T-helper 1 cell treated with Interleukin-12 subunit alpha and Interleukin-12 subunit beta and Interleukin-4 antibody, amounts not matched to agents 30 ng/mL and 1 ng/mL, for 36 hours (primary cell): Measurements from ENCODE around the gene KIF2A. TPM values are rescaled to one million over a fixed set of nuclear protein-coding genes. Genes with fewer than 3 reads are reported as not detected.
"Not testable (repeated sequence)": the region's sequence is repeated elsewhere in the genome, so short reads cannot be mapped to it uniquely, and the experiment has no call there.

Source experiments
- intact Hi-C: fragments of 100-400 bp; cut with micrococcal nuclease; formaldehyde crosslinking; loops from one replicate; pipeline ENCODE4 v1.15.1; 2024
- total RNA-seq: library from RNA; stranded (reverse); gene quantifications from 2 replicates; pipeline ENCODE4 v1.2.3, GENCODE V29; 2022

The KIF2A gene
- total RNA-seq, 1 donor from 2014 or later: 176 TPM

- intact Hi-C loops: loop anchor here (5.0 kb wide), 1 partner anchor 958 kb away; the partner anchor contains the start of gene ZSWIM6
Measured at GRCh38 chr5:62289813-62290212, 16.2 kb upstream of the KIF2A start.

- intact Hi-C loops: not testable (repeated sequence)
Measured at GRCh38 chr5:62291829-62292228, 14.2 kb upstream of the KIF2A start.

DNA sequence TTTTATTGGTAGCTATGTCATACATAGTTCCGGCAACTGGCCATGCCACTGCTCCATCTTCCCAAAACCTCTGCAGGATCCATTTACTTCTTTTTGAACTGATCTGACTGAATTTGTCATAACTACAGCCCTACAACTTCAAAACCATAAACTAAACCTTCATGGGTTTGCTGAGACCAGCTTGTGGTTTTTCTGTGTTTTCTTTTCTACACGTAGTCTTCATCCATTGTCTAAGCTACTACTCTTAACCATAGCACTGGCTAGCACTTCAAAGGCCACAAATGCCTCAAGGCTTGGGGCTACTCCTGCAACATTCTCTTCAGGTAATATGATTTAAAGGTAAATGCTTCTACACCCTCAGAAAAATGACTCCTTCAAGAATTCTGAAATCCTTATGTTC lies 9.0 kb upstream of the KIF2A start:
- intact Hi-C loops: loop anchor here (1.0 to 5.0 kb wide), 4 partner anchors 8 to 1595 kb away; partner anchors contain the start of gene DEPDC1B

- intact Hi-C loops: loop anchor here (5.0 kb wide), 1 partner anchor 1596 kb away; the partner anchor contains the start of gene DEPDC1B
Measured at GRCh38 chr5:62298118-62298517, 7.9 kb upstream of the KIF2A start.

GRCh38 chr5:62299101-62299500 lies 6.9 kb upstream of the KIF2A start:
- intact Hi-C loops: loop anchor here (5.0 kb wide), 1 partner anchor 1597 kb away; the partner anchor contains the start of gene DEPDC1B

DNA sequence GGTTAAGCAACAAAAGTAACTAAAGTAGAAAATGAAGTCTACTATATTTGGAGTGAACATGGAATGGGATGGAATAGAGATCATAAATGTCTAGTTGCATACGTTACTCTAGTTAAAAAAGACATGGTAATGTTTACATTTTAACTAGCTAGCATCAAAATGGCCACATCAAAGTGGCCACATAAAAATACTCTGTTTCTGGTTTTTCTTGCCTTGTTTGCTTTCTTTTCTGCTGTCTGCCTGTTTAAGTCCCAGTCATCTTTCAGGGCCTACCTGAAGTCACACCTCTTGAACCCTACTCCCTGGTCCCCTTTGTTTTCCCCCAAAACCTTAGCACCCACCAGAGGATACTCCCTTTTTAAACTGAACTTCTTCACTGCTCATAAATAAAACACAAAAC lies 6.4 kb upstream of the KIF2A start:
- intact Hi-C loops: loop anchor here (5.0 kb wide), 1 partner anchor 1597 kb away; the partner anchor contains the start of gene DEPDC1B

GRCh38 chr5:62305358-62305714 lies 670 bp upstream of the KIF2A start:
- intact Hi-C loops: loop anchor here (1.0 to 5.0 kb wide), 7 partner anchors 8 to 1358 kb away; partner anchors contain the start of genes ERCC8, IPO11, LRRC70 and NDUFAF2

- intact Hi-C loops: loop anchor here (1.0 to 5.0 kb wide), 5 partner anchors 34 to 1359 kb away; partner anchors contain the start of genes DIMT1, ERCC8, LRRC70 and NDUFAF2
Measured at GRCh38 chr5:62306323-62306895, 403 bp downstream of the KIF2A start.

GRCh38 chr5:62306896-62307689 lies 1.1 kb downstream of the KIF2A start:
- intact Hi-C loops: loop anchor here (1.0 to 5.0 kb wide), 7 partner anchors 33 to 1360 kb away; partner anchors contain the start of genes DIMT1, ERCC8, LRRC70 and NDUFAF2

GRCh38 chr5:62308439-62308838 lies 2.4 kb downstream of the KIF2A start:
- intact Hi-C loops: loop anchor here (5.0 kb wide), 2 partner anchors 269 to 1361 kb away; partner anchors contain the start of genes ERCC8, LRRC70 and NDUFAF2

DNA sequence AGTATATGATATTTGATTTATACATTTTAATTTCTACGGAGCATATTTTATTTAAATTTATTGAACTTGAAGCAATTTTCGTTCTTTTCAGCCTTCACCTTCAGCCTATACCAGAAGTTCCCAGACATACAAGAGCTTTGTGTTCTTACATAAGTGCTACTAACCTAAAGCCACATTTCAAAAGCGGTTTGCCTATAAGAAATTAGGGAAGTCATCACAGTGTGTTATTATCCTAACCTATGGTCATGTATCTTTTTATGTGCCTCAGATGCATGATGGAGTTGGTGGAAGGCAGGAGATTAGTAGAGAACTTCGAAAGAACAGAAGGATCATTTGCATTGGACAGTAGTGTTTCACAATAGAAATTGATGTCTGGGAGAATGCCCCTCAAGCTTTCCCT lies 3.1 kb downstream of the KIF2A start:
- intact Hi-C loops: loop anchor here (5.0 kb wide), 2 partner anchors 268 to 1362 kb away; partner anchors contain the start of genes ERCC8, LRRC70 and NDUFAF2

DNA sequence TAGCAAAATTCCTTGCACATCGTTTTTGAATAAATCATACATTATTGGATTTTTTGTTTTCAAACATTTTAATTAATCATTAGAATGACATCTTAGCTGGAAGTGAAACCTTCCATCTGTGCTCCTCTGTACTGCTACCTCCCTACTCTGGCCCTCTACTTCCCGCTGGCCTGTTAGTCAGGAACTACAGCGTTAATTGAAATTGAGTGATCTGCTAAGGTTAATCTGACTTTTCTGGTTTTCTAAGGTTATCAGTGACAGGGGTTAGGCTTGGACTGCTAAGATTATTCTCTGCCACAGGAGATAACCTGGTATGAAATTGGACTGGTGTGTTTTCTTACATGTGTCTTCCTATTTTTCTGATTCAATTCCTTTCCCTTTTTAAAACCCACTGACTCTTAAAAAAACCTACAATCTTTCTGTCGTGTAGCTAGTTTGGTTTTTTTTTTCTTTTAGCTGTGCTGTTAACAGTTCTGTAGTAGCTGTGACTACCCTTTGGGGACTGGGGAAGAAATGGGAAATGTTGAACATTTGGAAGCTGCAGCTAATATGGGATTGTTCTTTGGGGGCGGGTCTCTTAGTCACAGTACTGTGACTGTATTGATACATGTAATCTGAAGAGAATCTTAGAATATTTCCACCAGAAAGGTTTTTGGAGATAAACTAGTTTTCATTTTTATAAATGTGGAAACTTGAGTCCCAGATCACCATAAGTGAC lies 4.6 kb downstream of the KIF2A start:
- intact Hi-C loops: loop anchor here (1.0 kb wide), 1 partner anchor 9 kb away; no protein-coding TSS in a partner anchor

GRCh38 chr5:62312036-62312435 lies 6.0 kb downstream of the KIF2A start:
- intact Hi-C loops: no loop called here

GRCh38 chr5:62312674-62313073 lies 6.7 kb downstream of the KIF2A start:
- intact Hi-C loops: no loop called here

DNA sequence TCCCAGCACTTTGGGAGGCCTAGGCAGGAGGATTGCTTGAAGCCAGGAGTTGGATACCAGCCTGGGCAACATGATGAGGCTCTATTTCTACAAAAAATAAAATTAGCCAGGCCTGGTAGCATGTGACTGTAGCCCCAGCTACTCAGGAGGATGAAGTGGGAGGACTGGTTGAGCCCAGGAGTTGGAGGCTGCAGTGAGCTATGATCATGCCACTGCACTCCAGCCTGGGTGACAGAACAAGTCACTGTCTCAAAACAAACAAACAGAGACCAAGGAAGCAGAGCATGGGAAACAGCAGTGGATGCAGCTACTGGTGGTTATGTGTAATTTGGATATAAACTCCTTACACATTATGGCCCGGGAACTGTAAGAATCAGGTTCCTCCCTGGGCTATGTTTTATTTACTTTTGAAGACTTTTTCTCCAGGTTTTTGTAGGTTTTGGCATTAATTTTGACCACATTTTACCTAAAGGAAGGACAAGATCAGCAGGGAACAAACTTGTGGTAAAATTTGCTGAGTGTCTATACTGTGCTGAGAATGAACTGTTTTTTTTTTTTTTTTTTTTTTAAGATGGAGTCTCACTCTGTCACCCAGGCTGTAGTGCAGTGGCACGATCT lies 8.3 kb downstream of the KIF2A start:
- intact Hi-C loops: no loop called here

GRCh38 chr5:62315376-62316175 lies 9.6 kb downstream of the KIF2A start:
- intact Hi-C loops: no loop called here

DNA sequence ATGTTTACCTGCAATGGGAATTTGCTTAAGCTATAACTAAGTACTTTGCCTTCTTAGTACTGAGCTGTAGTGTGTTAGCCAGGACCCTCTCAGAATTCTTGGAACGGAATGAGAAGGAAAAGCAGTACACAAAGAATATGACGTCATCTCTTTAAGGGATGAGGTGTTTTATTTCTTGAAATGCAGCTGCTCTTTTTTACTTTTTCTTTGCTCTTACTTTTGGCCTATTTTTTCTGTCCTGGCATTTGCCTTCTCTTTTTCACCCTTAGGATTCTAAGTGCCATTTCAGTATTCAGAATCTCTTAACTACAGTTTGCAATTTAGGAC lies 10.1 kb downstream of the KIF2A start:
- intact Hi-C loops: no loop called here

GRCh38 chr5:62317810-62318209 lies 11.8 kb downstream of the KIF2A start:
- intact Hi-C loops: no loop called here

GRCh38 chr5:62322484-62322883 lies 16.5 kb downstream of the KIF2A start:
- intact Hi-C loops: no loop called here

DNA sequence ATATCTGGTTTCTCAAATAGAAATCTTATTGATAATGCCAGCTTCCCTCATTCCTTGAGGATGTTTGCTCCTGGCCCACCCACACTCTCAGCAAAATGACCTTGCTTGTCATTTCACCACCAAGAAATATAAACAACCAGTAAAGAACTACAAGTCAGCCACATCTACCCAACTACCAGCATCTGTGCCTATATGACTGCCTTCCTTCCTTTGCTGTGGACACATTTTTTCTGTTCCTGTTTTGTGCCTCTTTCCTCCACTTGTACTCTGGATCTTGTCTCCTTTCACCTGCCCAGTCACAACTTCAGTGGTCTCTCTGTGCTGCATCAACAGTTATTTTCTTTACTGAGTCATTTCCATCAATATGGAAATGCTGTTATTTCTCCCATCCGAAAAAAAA lies 20.3 kb downstream of the KIF2A start:
- intact Hi-C loops: no loop called here
